HG03066 (cell line): Measurements from ENCODE around the gene SERINC5.

Experiments
- ATAC-seq: cut with Tn5 transposase; IDR thresholded peaks from one replicate; pipeline ENCODE4 v1.9.1; 2021; ENCODE audit warnings: low read depth; ENCODE audit not compliant: unreplicated experiment

SERINC5 gene

DNA sequence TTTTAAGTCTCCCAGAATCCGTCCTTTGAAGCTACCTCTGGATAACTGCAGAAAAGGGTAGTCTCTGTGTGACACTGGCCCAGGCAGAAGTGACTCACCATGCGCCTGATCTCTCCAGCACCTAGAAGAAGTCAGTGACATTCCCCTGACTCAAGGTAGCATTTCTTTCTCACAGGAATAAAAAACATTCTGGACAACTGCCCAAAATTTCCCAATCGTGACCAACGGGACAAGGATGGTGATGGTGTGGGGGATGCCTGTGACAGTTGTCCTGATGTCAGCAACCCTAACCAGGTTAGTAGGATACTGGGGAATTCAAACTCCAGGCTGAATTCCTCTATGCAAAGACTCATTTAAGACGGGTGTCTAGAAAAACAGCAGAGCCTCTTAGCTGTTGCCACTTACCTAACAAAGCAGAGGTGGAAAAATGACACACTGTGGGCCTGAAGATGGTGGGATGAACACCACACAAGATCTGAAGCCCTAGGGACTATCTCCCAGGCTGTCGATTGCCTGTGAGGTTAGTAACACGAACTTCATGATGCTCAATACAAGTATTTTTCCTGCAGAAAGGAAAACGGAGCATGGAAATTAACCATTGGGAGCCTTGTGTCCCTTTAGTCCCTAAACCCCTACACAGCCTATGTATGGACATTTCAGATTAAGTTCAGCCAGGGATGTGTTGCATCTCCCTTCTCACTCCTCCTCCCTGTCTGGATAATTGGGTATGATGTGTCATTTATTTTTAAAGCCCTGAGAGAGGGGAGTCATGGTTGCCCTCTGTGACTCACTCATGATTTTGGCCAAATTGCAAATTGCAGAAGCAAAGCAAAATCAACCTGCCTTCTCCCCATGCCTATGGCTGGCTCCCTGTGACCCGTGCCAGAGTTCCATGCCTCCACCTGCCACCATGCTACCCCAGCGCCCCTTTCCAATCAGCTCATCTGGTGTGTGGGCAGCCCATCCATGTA, 183.5 kb downstream of the SERINC5 start:
- ATAC-seq, result no peak

- ATAC-seq, result no peak
These were observed 184.3 kb downstream of the SERINC5 start for GRCh38 chr5:80071510-80072021.

DNA sequence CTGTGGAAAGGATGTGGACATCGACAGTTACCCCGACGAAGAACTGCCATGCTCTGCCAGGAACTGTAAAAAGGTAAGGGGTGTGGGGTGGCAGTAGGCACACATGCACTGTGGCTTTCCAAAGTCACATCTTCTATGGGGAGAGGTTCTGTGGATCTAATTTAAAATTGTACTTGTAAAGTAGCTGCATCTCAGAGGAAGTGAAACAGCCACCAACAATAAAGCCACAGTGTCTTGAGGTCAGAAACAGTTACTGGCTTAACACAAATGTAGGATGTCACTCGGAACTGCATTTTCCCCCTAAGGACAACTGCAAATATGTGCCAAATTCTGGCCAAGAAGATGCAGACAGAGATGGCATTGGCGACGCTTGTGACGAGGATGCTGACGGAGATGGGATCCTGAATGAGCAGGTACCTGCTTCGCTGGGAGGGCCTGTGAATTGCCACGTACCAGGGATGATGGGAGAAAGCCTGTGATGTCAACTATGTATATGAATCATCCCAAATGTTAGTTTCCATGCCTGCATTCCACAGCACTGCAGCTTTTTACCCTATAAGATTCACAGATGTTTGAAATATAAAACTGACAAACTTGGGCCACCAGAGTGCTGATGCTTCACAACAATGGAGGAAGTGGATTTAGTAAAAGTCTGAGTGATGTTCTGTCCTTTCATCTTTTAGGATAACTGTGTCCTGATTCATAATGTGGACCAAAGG, 185.4 kb downstream of the SERINC5 start:
- ATAC-seq, result peak; percentile 63

- no peak for ATAC-seq
These were observed 185.9 kb downstream of the SERINC5 start for GRCh38 chr5:80069918-80070318.

DNA sequence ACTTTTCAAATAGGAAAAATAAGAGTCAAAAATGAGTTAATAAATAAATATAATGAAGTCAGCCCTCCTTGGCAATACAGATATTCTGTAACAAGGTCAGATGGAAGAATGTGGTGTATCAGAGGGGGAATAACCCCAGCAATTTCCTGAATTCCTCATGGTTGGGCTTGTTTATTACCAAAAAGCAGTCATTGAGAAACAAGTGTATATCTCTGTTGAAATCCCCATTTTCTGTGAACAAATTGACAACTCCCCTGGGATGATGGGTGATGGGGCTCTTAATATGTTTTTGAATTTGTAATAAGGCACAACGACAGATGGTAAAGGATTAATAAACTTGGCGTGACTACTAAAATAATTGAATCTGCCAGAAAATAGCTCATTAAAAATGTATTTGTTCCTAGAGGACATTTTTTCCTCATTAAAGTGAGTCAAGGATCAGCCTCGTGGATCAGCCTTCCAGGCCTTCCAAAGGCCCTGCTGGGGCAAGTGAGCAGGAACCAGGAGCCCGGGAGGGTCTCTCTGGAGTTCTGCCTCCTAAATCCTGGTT, 186.5 kb downstream of the SERINC5 start:
- no peak for ATAC-seq

- ATAC-seq, result no peak
These were observed 187.1 kb downstream of the SERINC5 start for GRCh38 chr5:80068775-80069174.

- ATAC-seq, result no peak
These were observed 187.6 kb downstream of the SERINC5 start for GRCh38 chr5:80068246-80068636.

DNA sequence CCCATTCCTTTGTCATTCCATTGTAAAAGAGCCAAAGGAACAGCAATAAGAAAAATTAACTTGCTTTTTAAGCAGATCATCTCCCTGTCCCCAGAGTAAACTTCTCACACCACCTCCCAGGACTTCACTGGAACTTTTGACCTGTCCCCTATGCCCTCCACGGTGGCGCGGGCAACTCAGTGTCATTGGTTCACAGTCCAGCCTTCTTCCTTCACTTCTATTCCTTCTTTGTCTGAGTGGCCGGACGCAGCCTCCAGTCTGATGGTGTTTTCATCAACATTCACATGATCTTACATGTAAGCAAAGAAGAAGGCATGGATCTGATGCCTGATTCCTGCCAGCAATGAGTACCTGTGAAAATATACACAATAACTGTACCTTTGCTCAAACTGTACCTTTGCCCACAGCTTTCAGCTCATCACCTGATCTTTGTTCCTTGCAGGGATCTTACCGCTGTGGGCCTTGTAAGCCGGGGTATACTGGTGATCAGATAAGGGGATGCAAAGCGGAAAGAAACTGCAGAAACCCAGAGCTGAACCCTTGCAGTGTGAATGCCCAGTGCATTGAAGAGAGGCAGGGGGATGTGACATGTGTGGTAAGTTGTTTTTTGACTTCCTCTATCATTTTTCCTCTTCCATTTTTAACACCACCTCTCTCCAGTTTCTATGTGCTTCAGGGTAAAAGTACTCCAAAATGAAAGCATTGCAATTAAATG, 188.2 kb downstream of the SERINC5 start:
- no peak for ATAC-seq

- no peak for ATAC-seq
These were observed 188.8 kb downstream of the SERINC5 start for GRCh38 chr5:80067016-80067415.

DNA sequence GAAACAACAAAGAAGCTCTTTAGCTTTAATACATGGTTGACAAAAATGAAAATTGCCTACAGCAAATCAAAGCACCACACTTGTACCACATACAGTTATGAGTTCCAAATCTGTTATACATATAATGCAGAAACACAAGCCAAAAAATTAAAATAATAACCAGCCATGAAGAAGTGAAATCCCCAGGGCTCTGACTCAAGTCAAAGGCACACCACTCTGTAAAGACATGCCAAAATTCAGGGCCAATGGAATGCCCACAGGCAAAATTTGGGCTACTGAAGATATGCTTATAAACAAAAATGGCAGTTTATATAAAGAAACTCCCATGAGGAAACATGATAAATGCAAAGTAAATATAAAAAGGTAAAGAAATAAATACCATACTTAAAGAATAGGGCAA, 191.7 kb downstream of the SERINC5 start:
- ATAC-seq, result no peak
